Neural cell (in vitro differentiated cells): ENCODE results near the gene PARP12. TPM values are rescaled to one million over a fixed set of nuclear protein-coding genes. Genes with fewer than 3 reads are reported as not detected.

Source experiments
- H2AFZ ChIP-seq: fragments of 200-600, 300-800 bp; sonication (generic), shearing (Covaris generic); 2 replicates; pipeline ENCODE4 v1.6.0; 2014; ENCODE audit warnings: low read depth, mild to moderate bottlenecking, antibody characterized with exemption, low read length, moderate library complexity
- H3F3A ChIP-seq: fragments of 200-600 bp; shearing (Covaris generic); 2 replicates; pipeline ENCODE4 v1.6.1; 2016; ENCODE audit warnings: mild to moderate bottlenecking, moderate library complexity, mixed read lengths, antibody characterized with exemption, low read length; ENCODE audit not compliant: insufficient read depth, poor library complexity, severe bottlenecking
- H3K27ac ChIP-seq: fragments of 200-600, 300-800 bp; sonication (generic), shearing (Covaris generic); 2 replicates; pipeline ENCODE4 v1.5.1; 2014; ENCODE audit warnings: mild to moderate bottlenecking, low read length, moderate library complexity
- H3K27me3 ChIP-seq: fragments of 300-800, 200-600 bp; sonication (generic), shearing (Covaris generic); 2 replicates; pipeline ENCODE4 v1.6.0; 2014; ENCODE audit warnings: mild to moderate bottlenecking, low read depth, low read length, moderate library complexity; ENCODE audit not compliant: insufficient read depth
- H3K36me3 ChIP-seq: fragments of 300-800, 200-600 bp; sonication (generic), shearing (Covaris generic); 2 replicates; pipeline ENCODE4 v1.5.1; 2014; ENCODE audit warnings: mild to moderate bottlenecking, antibody characterized with exemption, low read length, moderate library complexity; ENCODE audit not compliant: insufficient read depth
- H3K4me2 ChIP-seq: fragments of 300-800, 200-600 bp; sonication (generic), shearing (Covaris generic); 2 replicates; pipeline ENCODE4 v1.6.0; 2014; ENCODE audit warnings: mild to moderate bottlenecking, low read length
- H3K4me3 ChIP-seq: fragments of 300-800, 200-600 bp; sonication (generic), shearing (Covaris generic); 2 replicates; pipeline ENCODE4 v1.5.1; 2014; ENCODE audit warnings: mild to moderate bottlenecking, low read length, moderate library complexity
- H3K79me2 ChIP-seq: fragments of 200-600 bp; shearing (Covaris generic); replicated peaks from 2 replicates; pipeline ENCODE4 v1.6.0; 2014; ENCODE audit warnings: mild to moderate bottlenecking, low read length, moderate library complexity; ENCODE audit not compliant: insufficient read depth
- H3K9ac ChIP-seq: fragments of 300-800, 200-600 bp; sonication (generic), shearing (Covaris generic); 2 replicates; pipeline ENCODE4 v1.6.1; 2016; ENCODE audit warnings: mild to moderate bottlenecking, low read length, mixed read lengths
- H3K9me2 ChIP-seq: fragments of 200-600 bp; shearing (Covaris generic); 2 replicates; pipeline ENCODE4 v1.6.1; 2016; ENCODE audit warnings: mild to moderate bottlenecking, low read length, mixed read lengths; ENCODE audit not compliant: insufficient read depth
- H3K9me3 ChIP-seq: fragments of 200-600, 300-800 bp; sonication (generic), shearing (Covaris generic); 2 replicates; pipeline ENCODE4 v1.6.1; 2016; ENCODE audit warnings: mild to moderate bottlenecking, mixed run types, low read length, moderate library complexity, mixed read lengths
- H4K20me1 ChIP-seq: fragments of 200-600 bp; shearing (Covaris generic); 2 replicates; pipeline ENCODE4 v1.6.1; 2016; ENCODE audit warnings: mild to moderate bottlenecking, mixed run types; ENCODE audit not compliant: insufficient read depth
- EP300 ChIP-seq: fragments of 450-650 bp; conservative IDR thresholded peaks from 2 replicates; pipeline ENCODE4 v1.6.1; 2014; ENCODE audit warnings: antibody characterized with exemption, mild to moderate bottlenecking, moderate library complexity; ENCODE audit not compliant: poor library complexity, severe bottlenecking
- EZH2 ChIP-seq: fragments of 200-600, 300-800 bp; shearing (Covaris generic), sonication (generic); IDR thresholded peaks from 2 replicates; pipeline ENCODE4 v1.6.1; 2014; ENCODE audit warnings: antibody characterized with exemption, low read length, borderline replicate concordance, mild to moderate bottlenecking; ENCODE audit not compliant: insufficient read depth, poor library complexity, severe bottlenecking
- MXI1 ChIP-seq: fragments of 450-650 bp; conservative IDR thresholded peaks from 2 replicates; pipeline ENCODE4 v1.6.1; 2014; ENCODE audit warnings: antibody characterized with exemption, mild to moderate bottlenecking; ENCODE audit not compliant: poor library complexity, severe bottlenecking
- POLR2AphosphoS5 ChIP-seq: IDR thresholded peaks from 2 replicates; pipeline ENCODE4 v1.6.1; 2012
- RAD21 ChIP-seq: fragments of 450-650 bp; conservative IDR thresholded peaks from 2 replicates; pipeline ENCODE4 v1.6.1; 2014; ENCODE audit warnings: antibody characterized with exemption, mild to moderate bottlenecking, moderate library complexity
- SMC3 ChIP-seq: fragments of 450-650 bp; conservative IDR thresholded peaks from 2 replicates; pipeline ENCODE4 v1.6.1; 2014; ENCODE audit warnings: antibody characterized with exemption, mild to moderate bottlenecking, moderate library complexity; ENCODE audit not compliant: poor library complexity
- TAF1 ChIP-seq: IDR thresholded peaks from 2 replicates; pipeline ENCODE4 v1.6.1; 2012; ENCODE audit warnings: low read depth
- polyA plus RNA-seq: library from polyadenylated mRNA; depleted of rRNA; stranded (reverse); fragments of >200 nt; gene quantifications from 2 replicates; pipeline ENCODE4 v1.2.3, GENCODE V29; 2014
- TF ChIP-seq, protein P1 (sequence below): IDR thresholded peaks from 2 replicates; pipeline ENCODE4 v1.6.1; 2012; ENCODE audit warnings: borderline replicate concordance
- TF ChIP-seq, protein P2 (sequence below): fragments of 450-650 bp; IDR thresholded peaks from 2 replicates; pipeline ENCODE4 v1.5.1; 2014; ENCODE audit warnings: antibody characterized with exemption, mild to moderate bottlenecking, moderate library complexity; ENCODE audit not compliant: poor library complexity, severe bottlenecking

Gene PARP12
- polyA plus RNA-seq, 1 donor from 2014 or later = not detected

DNA sequence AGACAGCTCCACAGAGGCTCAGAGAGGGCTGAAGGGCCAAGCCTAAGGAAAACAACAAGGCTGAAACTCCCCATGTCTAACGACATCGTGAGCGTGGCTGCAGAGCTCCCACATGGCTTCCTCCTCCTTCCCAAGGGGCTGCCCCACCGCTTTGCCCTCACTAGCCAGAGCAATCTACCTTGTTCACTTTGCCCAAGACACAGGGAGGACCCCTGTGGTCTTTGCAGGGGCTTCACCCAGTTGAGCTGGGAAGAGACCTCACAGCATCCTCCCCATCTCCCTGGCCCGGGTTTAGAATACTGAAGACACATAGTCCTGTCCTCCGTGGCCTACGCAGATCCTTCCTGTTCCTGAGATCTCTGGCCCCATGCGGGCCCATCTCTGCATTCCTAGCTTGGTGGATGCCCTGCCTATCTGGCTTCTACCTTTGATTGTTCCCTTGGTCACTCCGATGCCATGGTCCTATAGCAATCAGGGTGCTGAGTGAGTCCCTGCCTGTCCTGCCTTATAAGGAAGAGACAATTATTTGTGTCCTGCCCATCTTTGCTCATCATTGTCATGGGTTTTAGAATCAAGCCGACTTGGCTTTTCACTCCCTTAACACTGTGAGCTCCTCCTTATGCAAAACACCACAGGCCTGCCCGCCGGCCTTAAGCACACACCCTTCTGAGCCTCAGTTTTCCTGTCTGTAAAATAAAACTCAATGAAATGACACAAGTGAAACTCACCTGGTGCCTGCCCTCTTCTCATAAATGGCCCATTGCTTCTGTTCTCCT lies 73.2 kb downstream of the PARP12 start:
- no peak for TF ChIP-seq MXI1
- no peak for TF ChIP-seq RAD21
- no peak for TF ChIP-seq EZH2
- TF ChIP-seq, protein P1, sequence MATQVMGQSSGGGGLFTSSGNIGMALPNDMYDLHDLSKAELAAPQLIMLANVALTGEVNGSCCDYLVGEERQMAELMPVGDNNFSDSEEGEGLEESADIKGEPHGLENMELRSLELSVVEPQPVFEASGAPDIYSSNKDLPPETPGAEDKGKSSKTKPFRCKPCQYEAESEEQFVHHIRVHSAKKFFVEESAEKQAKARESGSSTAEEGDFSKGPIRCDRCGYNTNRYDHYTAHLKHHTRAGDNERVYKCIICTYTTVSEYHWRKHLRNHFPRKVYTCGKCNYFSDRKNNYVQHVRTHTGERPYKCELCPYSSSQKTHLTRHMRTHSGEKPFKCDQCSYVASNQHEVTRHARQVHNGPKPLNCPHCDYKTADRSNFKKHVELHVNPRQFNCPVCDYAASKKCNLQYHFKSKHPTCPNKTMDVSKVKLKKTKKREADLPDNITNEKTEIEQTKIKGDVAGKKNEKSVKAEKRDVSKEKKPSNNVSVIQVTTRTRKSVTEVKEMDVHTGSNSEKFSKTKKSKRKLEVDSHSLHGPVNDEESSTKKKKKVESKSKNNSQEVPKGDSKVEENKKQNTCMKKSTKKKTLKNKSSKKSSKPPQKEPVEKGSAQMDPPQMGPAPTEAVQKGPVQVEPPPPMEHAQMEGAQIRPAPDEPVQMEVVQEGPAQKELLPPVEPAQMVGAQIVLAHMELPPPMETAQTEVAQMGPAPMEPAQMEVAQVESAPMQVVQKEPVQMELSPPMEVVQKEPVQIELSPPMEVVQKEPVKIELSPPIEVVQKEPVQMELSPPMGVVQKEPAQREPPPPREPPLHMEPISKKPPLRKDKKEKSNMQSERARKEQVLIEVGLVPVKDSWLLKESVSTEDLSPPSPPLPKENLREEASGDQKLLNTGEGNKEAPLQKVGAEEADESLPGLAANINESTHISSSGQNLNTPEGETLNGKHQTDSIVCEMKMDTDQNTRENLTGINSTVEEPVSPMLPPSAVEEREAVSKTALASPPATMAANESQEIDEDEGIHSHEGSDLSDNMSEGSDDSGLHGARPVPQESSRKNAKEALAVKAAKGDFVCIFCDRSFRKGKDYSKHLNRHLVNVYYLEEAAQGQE = no peak
- no peak for TF ChIP-seq POLR2AphosphoS5
- no peak for TF ChIP-seq TAF1
- no peak for TF ChIP-seq SMC3
- TF ChIP-seq, protein P2, sequence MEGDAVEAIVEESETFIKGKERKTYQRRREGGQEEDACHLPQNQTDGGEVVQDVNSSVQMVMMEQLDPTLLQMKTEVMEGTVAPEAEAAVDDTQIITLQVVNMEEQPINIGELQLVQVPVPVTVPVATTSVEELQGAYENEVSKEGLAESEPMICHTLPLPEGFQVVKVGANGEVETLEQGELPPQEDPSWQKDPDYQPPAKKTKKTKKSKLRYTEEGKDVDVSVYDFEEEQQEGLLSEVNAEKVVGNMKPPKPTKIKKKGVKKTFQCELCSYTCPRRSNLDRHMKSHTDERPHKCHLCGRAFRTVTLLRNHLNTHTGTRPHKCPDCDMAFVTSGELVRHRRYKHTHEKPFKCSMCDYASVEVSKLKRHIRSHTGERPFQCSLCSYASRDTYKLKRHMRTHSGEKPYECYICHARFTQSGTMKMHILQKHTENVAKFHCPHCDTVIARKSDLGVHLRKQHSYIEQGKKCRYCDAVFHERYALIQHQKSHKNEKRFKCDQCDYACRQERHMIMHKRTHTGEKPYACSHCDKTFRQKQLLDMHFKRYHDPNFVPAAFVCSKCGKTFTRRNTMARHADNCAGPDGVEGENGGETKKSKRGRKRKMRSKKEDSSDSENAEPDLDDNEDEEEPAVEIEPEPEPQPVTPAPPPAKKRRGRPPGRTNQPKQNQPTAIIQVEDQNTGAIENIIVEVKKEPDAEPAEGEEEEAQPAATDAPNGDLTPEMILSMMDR = no peak
- TF ChIP-seq EP300 = no peak
- no peak overlapping the region for H3K4me3 ChIP-seq
- no peaks in the 10 kb centered on the region for H3K79me2 ChIP-seq
- no peaks in the 10 kb centered on the region for H3K36me3 ChIP-seq
- H4K20me1 ChIP-seq = no peaks in the 10 kb centered on the region
- no peak overlapping the region for H3K9ac ChIP-seq
- H3K27ac ChIP-seq = no peak overlapping the region
- H3K9me3 ChIP-seq = no peaks in the 10 kb centered on the region
- no peak overlapping the region for H2AFZ ChIP-seq
- H3F3A ChIP-seq = no peaks in the 10 kb centered on the region
- no peaks in the 10 kb centered on the region for H3K9me2 ChIP-seq
- H3K4me2 ChIP-seq = no peak overlapping the region
- no peaks in the 10 kb centered on the region for H3K27me3 ChIP-seq

DNA sequence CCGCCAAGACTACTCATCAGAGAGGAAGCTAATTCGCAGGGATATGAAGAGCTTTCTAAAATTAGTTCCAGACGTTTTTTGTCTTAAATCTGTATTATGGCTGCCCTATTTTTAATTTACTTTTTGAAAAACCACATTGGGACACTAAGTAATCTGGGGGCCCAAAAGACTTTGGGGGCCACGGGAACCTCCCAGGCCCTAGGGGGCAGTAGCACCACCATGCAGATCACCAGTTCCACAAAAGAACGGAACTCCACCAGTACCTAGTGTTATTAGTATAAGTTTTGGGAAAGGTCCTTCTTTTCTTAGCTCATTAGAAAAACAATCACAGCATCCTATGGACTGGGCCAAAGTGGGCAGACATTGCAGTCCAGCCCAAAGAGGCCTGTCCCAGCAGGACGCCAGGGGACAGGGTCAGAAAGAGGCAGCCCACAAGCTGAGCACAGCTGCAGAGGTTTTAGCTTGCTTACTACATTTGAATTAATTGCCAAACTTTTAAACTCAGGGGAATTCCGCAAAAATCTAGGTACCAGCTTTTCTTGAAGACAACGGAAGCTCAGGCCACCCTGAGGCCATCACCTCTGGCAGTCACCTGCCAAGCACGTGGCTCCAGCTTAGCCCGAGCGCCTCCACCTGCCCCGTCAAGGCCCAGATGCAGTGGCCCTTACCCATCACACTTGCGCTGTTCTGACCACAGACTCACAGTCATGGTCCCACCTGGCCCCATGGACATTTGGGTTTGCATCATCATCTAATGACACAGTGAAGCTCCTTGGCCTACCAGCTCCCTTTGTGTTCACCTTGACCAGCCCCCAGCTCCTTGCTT lies 74.8 kb downstream of the PARP12 start:
- no peak overlapping the region for H3K27ac ChIP-seq
- H3K9ac ChIP-seq = no peak overlapping the region
- H4K20me1 ChIP-seq = no peaks in the 10 kb centered on the region
- no peaks in the 10 kb centered on the region for H3K9me3 ChIP-seq
- H3F3A ChIP-seq = no peaks in the 10 kb centered on the region
- H3K4me3 ChIP-seq = no peak overlapping the region
- no peaks in the 10 kb centered on the region for H3K9me2 ChIP-seq
- no peaks in the 10 kb centered on the region for H3K27me3 ChIP-seq
- no peak overlapping the region for H3K4me2 ChIP-seq
- H3K79me2 ChIP-seq = no peaks in the 10 kb centered on the region
- H2AFZ ChIP-seq = no peak overlapping the region
- no peak for TF ChIP-seq RAD21
- TF ChIP-seq, protein P2 = no peak
- TF ChIP-seq, protein P1 = no peak
- TF ChIP-seq POLR2AphosphoS5 = no peak
- no peak for TF ChIP-seq MXI1
- no peak for TF ChIP-seq EZH2
- TF ChIP-seq EP300 = no peak
- TF ChIP-seq SMC3 = no peak
- no peak for TF ChIP-seq TAF1
- H3K36me3 ChIP-seq = no peaks in the 10 kb centered on the region
